GM12878 (cell line): ENCODE measurements around the gene IL27RA. TPM values are rescaled to one million over a fixed set of nuclear protein-coding genes. Genes with fewer than 3 reads are reported as not detected.
"Not testable (repeated sequence)": the region's sequence is repeated elsewhere in the genome, so short reads cannot be mapped to it uniquely, and the experiment has no call there.

Experiments
- ATAC-seq: fragments of 200-7000 bp; cut with Tn5 transposase; 3 replicates; pipeline ENCODE4 v1.9.1; 2020; ENCODE audit warnings: mild to moderate bottlenecking, moderate library complexity
- BruUV-seq: library from RNA; stranded (reverse); fragments of 400-500 nt; replicated peaks from 2 replicates; lab custom pipeline; 2021; lab: Mats Ljungman, UMichigan
- CTCF ChIA-PET: fragments of 300-600 bp; sonication (Branson Sonifier 250); formaldehyde crosslinking; extraction: SDS; loops from one replicate; lab custom pipeline; 2021; ENCODE audit warnings: inconsistent platforms; lab: Yijun Ruan, JAX
- POLR2A ChIA-PET: fragments of 350-600 bp; formaldehyde crosslinking; extraction: SDS; loops from one replicate; lab custom pipeline; 2021; ENCODE audit warnings: inconsistent platforms; lab: Charles Lee
- RAD21 ChIA-PET: fragments of 300-600 bp; sonication (Branson Sonifier 250); formaldehyde crosslinking; loops from one replicate; lab custom pipeline; 2023; ENCODE audit warnings: antibody characterized with exemption; ENCODE audit not compliant: unreplicated experiment; lab: Charles Lee
- SMC1A ChIA-PET: fragments of 300-600 bp; sonication (Branson Sonifier 250); formaldehyde crosslinking; loops from one replicate; lab custom pipeline; 2023; ENCODE audit not compliant: unreplicated experiment, uncharacterized antibody; lab: Charles Lee
- DNase-seq: peaks from one replicate; pipeline ENCODE4 v3.0.0-alpha.2; 2011; ENCODE audit warnings: low read depth, low spot score
- FAIRE-seq: peaks from 3 replicates; lab custom pipeline; 2011; peaks lifted over from hg19 to GRCh38; lab: Jason Lieb, UNC
- H2AFZ ChIP-seq: 2 replicates; pipeline ENCODE4 v1.6.0; 2011; ENCODE audit warnings: low read depth, low read length, control low read depth; ENCODE audit not compliant: control insufficient read depth
- H3K27ac ChIP-seq: 2 replicates; pipeline ENCODE4 v1.5.1; 2011; ENCODE audit warnings: control low read depth; ENCODE audit not compliant: control insufficient read depth, insufficient read depth
- H3K27me3 ChIP-seq, 2 experiments: replicated peaks in 1 of 2; 2 replicates each; pipeline versions ENCODE4 v1.6.0 to v1.6.1; 2011; ENCODE audit warnings: low read length in 1 of 2; ENCODE audit not compliant: control insufficient read depth in 2 of 2, insufficient read depth in 2 of 2
- H3K36me3 ChIP-seq, 2 experiments: 2 replicates each; pipeline ENCODE4 v1.5.1; 2011; ENCODE audit warnings: low read length in 1 of 2; ENCODE audit not compliant: control insufficient read depth in 2 of 2, insufficient read depth in 2 of 2
- H3K4me1 ChIP-seq: 2 replicates; pipeline ENCODE4 v1.6.1; 2011; ENCODE audit warnings: mild to moderate bottlenecking, low read length, moderate library complexity, mixed read lengths; ENCODE audit not compliant: control insufficient read depth, insufficient read depth
- H3K4me2 ChIP-seq: 2 replicates; pipeline ENCODE4 v1.6.0; 2011; ENCODE audit warnings: control low read depth; ENCODE audit not compliant: control insufficient read depth, insufficient read depth
- H3K4me3 ChIP-seq: fragments of 200-600 bp; sonication (generic); 2 replicates; pipeline ENCODE4 v1.5.1; 2016
- H3K79me2 ChIP-seq: 2 replicates; pipeline ENCODE4 v1.6.0; 2011; ENCODE audit warnings: low read length; ENCODE audit not compliant: control insufficient read depth, insufficient read depth
- H3K9ac ChIP-seq: 2 replicates; pipeline ENCODE4 v1.8.0; 2011; ENCODE audit warnings: low read length, control low read depth, mixed read lengths; ENCODE audit not compliant: control insufficient read depth, insufficient read depth
- H3K9me3 ChIP-seq: replicated peaks from 3 replicates; pipeline ENCODE4 v1.5.1; 2011; ENCODE audit warnings: mild to moderate bottlenecking, low read length; ENCODE audit not compliant: control insufficient read depth, insufficient read depth
- H4K20me1 ChIP-seq: 2 replicates; pipeline ENCODE4 v1.6.0; 2011; ENCODE audit not compliant: control insufficient read depth, insufficient read depth
- JUND ChIP-seq: IDR thresholded peaks from 2 replicates; pipeline ENCODE4 v1.6.1; 2012; ENCODE audit warnings: low read depth, mild to moderate bottlenecking, low read length, improper control_type of control experiment, moderate library complexity
- WGBS: methylation state at CpG from one replicate; pipeline ENCODE4 v1.1.6; 2016; ENCODE audit warnings: low lambda C conversion rate; ENCODE audit not compliant: insufficient replicate concordance, insufficient coverage; ENCODE audit errors: missing lambda C conversion rate; 5-methylcytosine and 5-hydroxymethylcytosine counted together
- in situ Hi-C: fragments of 300-500 bp; cut with MboI; formaldehyde crosslinking; loops from 9 replicates; pipeline ENCODE4 v1.14.3; 2018; ENCODE audit warnings: mixed read lengths
- intact Hi-C: fragments of 100-400 bp; cut with micrococcal nuclease; formaldehyde crosslinking; loops from one replicate; pipeline ENCODE4 v1.14.2; 2022; ENCODE audit not compliant: unreplicated experiment
- polyA plus RNA-seq, 11 experiments: library from polyadenylated mRNA; depleted of rRNA in 4 of 11; unstranded in 6 of 11; stranded (reverse) in 5 of 11; fragments of >200 nt; fragmentation: Nextera tagmentation in 4 of 11; fragmentation: Illumina TruSeq in 1 of 11; extraction: Ambion mirVana in 4 of 11; extraction: Trizol in 1 of 11; gene quantifications; 1 replicate in 1 of 11; 2 replicates in 10 of 11; pipeline versions ENCODE4 v1.2.1 to v1.2.3, GENCODE V29; 2011 to 2016; ENCODE audit warnings: inconsistent platforms in 2 of 11, missing spikeins in 2 of 11, low read depth in 1 of 11
- total RNA-seq, 4 experiments: library from RNA; depleted of rRNA in 3 of 4; stranded (reverse); fragments of >200 nt in 3 of 4; fragmentation: Illumina TruSeq in 1 of 4; extraction: Trizol in 1 of 4; gene quantifications; 2 replicates each; pipeline versions ENCODE4 v1.2.1 to v1.2.3, GENCODE V29; 2013 to 2021

The IL27RA gene
- total and polyA plus RNA-seq, 10 of the 15 experiments (the other 5 are each of a cell fraction or from before 2014, with no cell fraction given), result 8.4 to 63.5 (median 41.2) TPM

GRCh38 chr19:14026652-14027192 lies 4.8 kb upstream of the IL27RA start:
- H3K4me2 ChIP-seq, FAIRE-seq, in situ Hi-C loops, BruUV-seq, H3K9ac ChIP-seq, H3K27me3 ChIP-seq, H3K4me3 ChIP-seq, H3K9me3 ChIP-seq, ATAC-seq, H3K36me3 ChIP-seq, H2AFZ ChIP-seq, intact Hi-C loops, DNase-seq, H3K27ac ChIP-seq, H3K79me2 ChIP-seq, H4K20me1 ChIP-seq: not testable (repeated sequence)
- ChIA-PET RAD21 (interaction anchor here (0.7 to 1.7 kb wide), 2 partner anchors 145 to 337 kb away, joined by 3 to 5 read pairs; no protein-coding TSS in a partner anchor), CTCF (interaction anchor here (0.6 to 1.2 kb wide), 2 partner anchors 8 to 164 kb away, joined by 4 to 6 read pairs; no protein-coding TSS in a partner anchor), POLR2A (interaction anchor here (0.8 kb wide), 1 partner anchor 20 kb away, joined by 3 read pairs; no protein-coding TSS in a partner anchor), SMC1A (interaction anchor here (1.4 to 3.0 kb wide), 2 partner anchors 8 to 12 kb away, joined by 3 to 12 read pairs; no protein-coding TSS in a partner anchor)
- WGBS, result 49% methylated on average over 5 of the region's 5 CpGs
- H3K4me1 ChIP-seq, result peaks cover 19% of the 10 kb centered on the region

GRCh38 chr19:14027856-14028450 lies 3.6 kb upstream of the IL27RA start, which contains the start of gene RLN3:
Gene RLN3, plus strand, starts transcription at chr19:14028148. Its CDS starts 57 bp downstream, at chr19:14028205.
- H4K20me1 ChIP-seq, result no peaks in the 10 kb centered on the region
- CTCF ChIA-PET, result interaction anchor here (0.8 to 1.2 kb wide), 3 partner anchors 9 to 46 kb away, joined by 3 to 6 read pairs (median 5); no protein-coding TSS in a partner anchor
- no peak for TF ChIP-seq JUND
- TF ChIP-seq, all 136 proteins: peak for 0
- H2AFZ ChIP-seq, result no peak within 1 kb of the TSS
- WGBS, result 84% methylated on average over 24 of the region's 24 CpGs
- intact Hi-C loops, result no loop called here
- ChIA-PET RAD21 (no interaction called here), POLR2A (interaction anchor here (1.1 kb wide), 1 partner anchor 22 kb away, joined by 5 read pairs; the partner anchor contains the start of gene RFX1), SMC1A (interaction anchor here (1.3 to 3.0 kb wide), 3 partner anchors 9 to 43 kb away, joined by 3 to 12 read pairs (median 5); no protein-coding TSS in a partner anchor)
- no peak within 1 kb of the TSS for H3K4me3 ChIP-seq
- in situ Hi-C loops, result no loop called here
- peaks cover 19% of the 10 kb centered on the region for H3K4me1 ChIP-seq
- H3K9me3 ChIP-seq, result no peaks in the 10 kb centered on the region; the same call in 2 of the 3 replicates
- no peak within 1 kb of the TSS for H3K27ac ChIP-seq
- no peaks in the 10 kb centered on the region for H3K27me3 ChIP-seq
- H3K36me3 ChIP-seq, result no peaks in the 10 kb centered on the region
- no peak for ATAC-seq
- 0 out of 2 replicates have a peak within 1 kb of the TSS, but pooled peaks have one; percentile 30 for H3K4me2 ChIP-seq
- BruUV-seq, result no TSS peak
- DNase-seq, result no peak
- no peak within 1 kb of the TSS for H3K9ac ChIP-seq
- H3K79me2 ChIP-seq, result peaks cover 7% of the 10 kb centered on the region
- no peak for FAIRE-seq
